WTC11 (cell line): ENCODE data around the gene CASR. TPM values are rescaled to one million over a fixed set of nuclear protein-coding genes. Genes with fewer than 3 reads are reported as not detected.

Experiments
- ARID4B ChIP-seq: sonication (generic); formaldehyde crosslinking; IDR thresholded peaks from 2 replicates; pipeline ENCODE4 v1.8.0; 2023; ENCODE audit warnings: missing genetic modification reagents, mild to moderate bottlenecking, borderline replicate concordance
- CTCF ChIP-seq: fragments of 200-600 bp; IDR thresholded peaks from 2 replicates; pipeline ENCODE4 v1.8.0; 2022; ENCODE audit warnings: antibody characterized with exemption
- ESRRA ChIP-seq: sonication (generic); formaldehyde crosslinking; IDR thresholded peaks from 2 replicates; pipeline ENCODE4 v1.8.1; 2022; ENCODE audit warnings: mild to moderate bottlenecking, missing genetic modification reagents, borderline replicate concordance
- ETV6 ChIP-seq: sonication (generic); formaldehyde crosslinking; IDR thresholded peaks from 2 replicates; pipeline ENCODE4 v1.8.1; 2022; ENCODE audit warnings: mild to moderate bottlenecking, missing genetic modification reagents
- FOXJ3 ChIP-seq: sonication (generic); formaldehyde crosslinking; IDR thresholded peaks from 2 replicates; pipeline ENCODE4 v1.9.0; 2021; ENCODE audit warnings: missing genetic modification reagents, mild to moderate bottlenecking, borderline replicate concordance
- HMGXB4 ChIP-seq: sonication (generic); formaldehyde crosslinking; IDR thresholded peaks from 2 replicates; pipeline ENCODE4 v1.8.1; 2023; ENCODE audit warnings: mild to moderate bottlenecking, moderate library complexity, missing genetic modification reagents
- JUN ChIP-seq: sonication (generic); formaldehyde crosslinking; IDR thresholded peaks from 2 replicates; pipeline ENCODE4 v1.8.0; 2023; ENCODE audit warnings: mild to moderate bottlenecking, missing genetic modification reagents
- MXD4 ChIP-seq: fragments of 250-450 bp; sonication (Bioruptor Pico); IDR thresholded peaks from 2 replicates; pipeline ENCODE4 v1.8.0; 2021; ENCODE audit warnings: mild to moderate bottlenecking, moderate library complexity, borderline replicate concordance
- OVOL2 ChIP-seq: fragments of 250-450 bp; sonication (Bioruptor Pico); IDR thresholded peaks from 2 replicates; pipeline ENCODE4 v1.9.0; 2021; ENCODE audit warnings: mild to moderate bottlenecking, borderline replicate concordance
- SMAD4 ChIP-seq: sonication (generic); formaldehyde crosslinking; IDR thresholded peaks from 2 replicates; pipeline ENCODE4 v1.8.0; 2022; ENCODE audit warnings: mild to moderate bottlenecking, missing genetic modification reagents
- ZBTB43 ChIP-seq: sonication (generic); formaldehyde crosslinking; IDR thresholded peaks from 2 replicates; pipeline ENCODE4 v1.8.1; 2023; ENCODE audit warnings: mild to moderate bottlenecking, missing genetic modification reagents
- total RNA-seq: library from RNA; stranded (reverse); gene quantifications from 3 replicates; pipeline ENCODE4 v1.2.3, GENCODE V29; 2021
- TF ChIP-seq, protein P1 (sequence below): sonication (generic); formaldehyde crosslinking; IDR thresholded peaks from 2 replicates; pipeline ENCODE4 v1.8.1; 2023; ENCODE audit warnings: mild to moderate bottlenecking, missing genetic modification reagents
- TF ChIP-seq, protein P2 (sequence below): sonication (generic); formaldehyde crosslinking; conservative IDR thresholded peaks from 2 replicates; pipeline ENCODE4 v1.8.1; 2023; ENCODE audit warnings: mild to moderate bottlenecking, low read depth, missing genetic modification reagents, moderate library complexity

Gene CASR
- total RNA-seq, 1 experiment from 2014 or later: 0.24 TPM

DNA sequence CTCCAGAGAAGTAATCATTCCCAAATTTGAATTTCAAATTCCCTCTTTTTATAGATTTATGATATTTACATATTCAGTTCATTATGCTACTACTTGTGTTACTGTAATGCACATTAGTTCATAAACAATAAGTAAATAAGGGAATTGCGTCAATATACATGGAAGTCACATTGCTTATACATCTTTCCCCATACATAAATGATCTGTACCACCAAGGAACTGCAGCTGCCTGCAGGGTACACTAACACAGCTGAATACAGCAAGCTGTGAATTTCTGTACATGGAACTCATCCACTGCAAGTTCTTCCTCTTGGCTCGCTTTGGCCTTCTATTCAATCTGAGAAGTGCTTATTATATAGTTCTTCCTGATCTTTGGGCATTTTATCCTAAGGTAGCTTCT is 15.5 kb downstream of the CASR start (continued):
- TF ChIP-seq ARID4B (no peak), SMAD4 (CRISPR knock-in tag) (no peak), MXD4 (no peak), HMGXB4 (CRISPR knock-in tag) (no peak), ZBTB43 (CRISPR knock-in tag) (no peak), FOXJ3 (CRISPR knock-in tag) (no peak), OVOL2 (CRISPR knock-in tag) (no peak), JUN (CRISPR knock-in tag) (no peak), ETV6 (CRISPR knock-in tag) (no peak), CTCF (no peak), ESRRA (no peak)
- TF ChIP-seq, protein P1, sequence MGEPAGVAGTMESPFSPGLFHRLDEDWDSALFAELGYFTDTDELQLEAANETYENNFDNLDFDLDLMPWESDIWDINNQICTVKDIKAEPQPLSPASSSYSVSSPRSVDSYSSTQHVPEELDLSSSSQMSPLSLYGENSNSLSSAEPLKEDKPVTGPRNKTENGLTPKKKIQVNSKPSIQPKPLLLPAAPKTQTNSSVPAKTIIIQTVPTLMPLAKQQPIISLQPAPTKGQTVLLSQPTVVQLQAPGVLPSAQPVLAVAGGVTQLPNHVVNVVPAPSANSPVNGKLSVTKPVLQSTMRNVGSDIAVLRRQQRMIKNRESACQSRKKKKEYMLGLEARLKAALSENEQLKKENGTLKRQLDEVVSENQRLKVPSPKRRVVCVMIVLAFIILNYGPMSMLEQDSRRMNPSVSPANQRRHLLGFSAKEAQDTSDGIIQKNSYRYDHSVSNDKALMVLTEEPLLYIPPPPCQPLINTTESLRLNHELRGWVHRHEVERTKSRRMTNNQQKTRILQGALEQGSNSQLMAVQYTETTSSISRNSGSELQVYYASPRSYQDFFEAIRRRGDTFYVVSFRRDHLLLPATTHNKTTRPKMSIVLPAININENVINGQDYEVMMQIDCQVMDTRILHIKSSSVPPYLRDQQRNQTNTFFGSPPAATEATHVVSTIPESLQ (CRISPR knock-in tag): no peak
- TF ChIP-seq, protein P2, sequence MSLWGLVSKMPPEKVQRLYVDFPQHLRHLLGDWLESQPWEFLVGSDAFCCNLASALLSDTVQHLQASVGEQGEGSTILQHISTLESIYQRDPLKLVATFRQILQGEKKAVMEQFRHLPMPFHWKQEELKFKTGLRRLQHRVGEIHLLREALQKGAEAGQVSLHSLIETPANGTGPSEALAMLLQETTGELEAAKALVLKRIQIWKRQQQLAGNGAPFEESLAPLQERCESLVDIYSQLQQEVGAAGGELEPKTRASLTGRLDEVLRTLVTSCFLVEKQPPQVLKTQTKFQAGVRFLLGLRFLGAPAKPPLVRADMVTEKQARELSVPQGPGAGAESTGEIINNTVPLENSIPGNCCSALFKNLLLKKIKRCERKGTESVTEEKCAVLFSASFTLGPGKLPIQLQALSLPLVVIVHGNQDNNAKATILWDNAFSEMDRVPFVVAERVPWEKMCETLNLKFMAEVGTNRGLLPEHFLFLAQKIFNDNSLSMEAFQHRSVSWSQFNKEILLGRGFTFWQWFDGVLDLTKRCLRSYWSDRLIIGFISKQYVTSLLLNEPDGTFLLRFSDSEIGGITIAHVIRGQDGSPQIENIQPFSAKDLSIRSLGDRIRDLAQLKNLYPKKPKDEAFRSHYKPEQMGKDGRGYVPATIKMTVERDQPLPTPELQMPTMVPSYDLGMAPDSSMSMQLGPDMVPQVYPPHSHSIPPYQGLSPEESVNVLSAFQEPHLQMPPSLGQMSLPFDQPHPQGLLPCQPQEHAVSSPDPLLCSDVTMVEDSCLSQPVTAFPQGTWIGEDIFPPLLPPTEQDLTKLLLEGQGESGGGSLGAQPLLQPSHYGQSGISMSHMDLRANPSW (CRISPR knock-in tag): no peak
- TF ChIP-seq, all 79 proteins: peak for 0
